ENCODE results near the gene PDZD7. TPM values are rescaled to one million over a fixed set of nuclear protein-coding genes. Genes with fewer than 3 reads are reported as not detected.

The PDZD7 gene
- total and polyA plus RNA-seq, 4 donors, result 0.06 to 0.09 (median 0.07) TPM; not detected in 1

DNA sequence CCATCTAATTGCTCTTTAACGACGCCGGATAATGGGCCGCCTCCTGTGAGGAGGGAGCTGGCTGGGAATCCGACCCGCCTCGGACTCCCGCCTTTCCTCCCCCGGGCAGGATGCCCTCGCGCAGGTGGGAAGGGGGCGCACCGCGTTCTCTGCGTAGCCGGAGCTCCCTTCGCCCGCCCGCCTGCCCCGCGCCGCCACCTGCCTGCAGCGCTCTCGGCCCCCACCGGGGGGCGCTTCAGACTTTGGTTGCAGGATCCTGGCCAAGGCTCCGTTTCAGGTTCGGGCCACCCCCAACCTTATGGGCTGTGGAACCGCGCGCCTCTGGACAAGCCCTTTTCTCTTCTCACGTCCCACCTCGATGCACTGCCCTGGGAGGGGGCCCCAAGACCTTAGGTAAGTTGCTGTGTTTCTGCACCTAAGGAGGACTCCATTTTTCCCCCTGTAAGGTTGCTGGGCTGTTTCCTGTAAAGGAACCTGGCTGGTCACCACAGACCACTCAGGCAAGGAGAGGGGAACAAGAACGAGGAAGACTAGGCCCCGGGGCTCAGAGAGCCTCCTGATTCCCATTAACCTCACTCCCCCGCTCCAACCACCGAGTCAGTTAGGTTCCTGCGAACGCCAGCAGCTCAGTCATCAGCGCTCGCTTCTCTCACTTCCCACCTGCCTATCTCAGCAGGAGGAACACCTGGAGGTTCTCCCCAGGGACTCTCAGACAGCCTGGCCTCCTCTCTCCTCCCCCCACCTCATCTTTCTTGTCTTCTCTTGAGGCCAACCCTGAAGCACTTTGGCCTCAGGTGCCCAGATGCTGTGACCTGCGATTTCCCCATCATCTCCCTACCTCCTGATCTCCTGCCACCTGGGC lies 19.5 kb upstream of the PDZD7 start:
- H3K27me3 ChIP-seq (ENCODE audit: control insufficient read depth in 4 of 4, insufficient read depth in 4 of 4, low read length in 3 of 4), result peaks cover 0 to 6% (median 2%) of the 10 kb centered on the region in 4 donors
- H3K9ac ChIP-seq (ENCODE audit: low read depth in 1 of 2, low read length in 2 of 2), result no peak overlapping the region
- no peak overlapping the region for H3K4me3 ChIP-seq (ENCODE audit: low read depth in 1 of 3, low read length in 3 of 3)
- H3K36me3 ChIP-seq (ENCODE audit: control insufficient read depth in 4 of 4, insufficient read depth in 3 of 4, low read depth in 1 of 4, low read length in 3 of 4), result no peaks in the 10 kb centered on the region
- peak; percentile 85 for DNase-seq (ENCODE audit: low spot score)
- no peaks in the 10 kb centered on the region for H3K9me3 ChIP-seq (ENCODE audit: control insufficient read depth in 4 of 4, low read length in 3 of 4)
- peaks cover 0 to 11% (median 5%) of the 10 kb centered on the region in 4 donors for H3K4me1 ChIP-seq (ENCODE audit: control insufficient read depth in 4 of 4, insufficient read depth in 4 of 4, low read length in 3 of 4)
- no peak for TF ChIP-seq NR2F2 (IDR thresholded peaks at IDR 0.05)
- TF ChIP-seq HNF4G (IDR thresholded peaks at IDR 0.05), result no peak
- no peak for TF ChIP-seq TAF1 (conservative IDR thresholded peaks at IDR 0.05)
- TF ChIP-seq, protein P1, sequence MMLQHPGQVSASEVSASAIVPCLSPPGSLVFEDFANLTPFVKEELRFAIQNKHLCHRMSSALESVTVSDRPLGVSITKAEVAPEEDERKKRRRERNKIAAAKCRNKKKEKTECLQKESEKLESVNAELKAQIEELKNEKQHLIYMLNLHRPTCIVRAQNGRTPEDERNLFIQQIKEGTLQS (IDR thresholded peaks at IDR 0.05), result no peak
- TF ChIP-seq EGR1 (IDR thresholded peaks at IDR 0.05; ENCODE audit: low read depth in 2 of 2), result no peak
- TF ChIP-seq RAD21 (IDR thresholded peaks at IDR 0.05), result peak; percentile 47 to 75
- TF ChIP-seq, protein P2, sequence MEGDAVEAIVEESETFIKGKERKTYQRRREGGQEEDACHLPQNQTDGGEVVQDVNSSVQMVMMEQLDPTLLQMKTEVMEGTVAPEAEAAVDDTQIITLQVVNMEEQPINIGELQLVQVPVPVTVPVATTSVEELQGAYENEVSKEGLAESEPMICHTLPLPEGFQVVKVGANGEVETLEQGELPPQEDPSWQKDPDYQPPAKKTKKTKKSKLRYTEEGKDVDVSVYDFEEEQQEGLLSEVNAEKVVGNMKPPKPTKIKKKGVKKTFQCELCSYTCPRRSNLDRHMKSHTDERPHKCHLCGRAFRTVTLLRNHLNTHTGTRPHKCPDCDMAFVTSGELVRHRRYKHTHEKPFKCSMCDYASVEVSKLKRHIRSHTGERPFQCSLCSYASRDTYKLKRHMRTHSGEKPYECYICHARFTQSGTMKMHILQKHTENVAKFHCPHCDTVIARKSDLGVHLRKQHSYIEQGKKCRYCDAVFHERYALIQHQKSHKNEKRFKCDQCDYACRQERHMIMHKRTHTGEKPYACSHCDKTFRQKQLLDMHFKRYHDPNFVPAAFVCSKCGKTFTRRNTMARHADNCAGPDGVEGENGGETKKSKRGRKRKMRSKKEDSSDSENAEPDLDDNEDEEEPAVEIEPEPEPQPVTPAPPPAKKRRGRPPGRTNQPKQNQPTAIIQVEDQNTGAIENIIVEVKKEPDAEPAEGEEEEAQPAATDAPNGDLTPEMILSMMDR (IDR thresholded peaks at IDR 0.05; ENCODE audit: low read depth, low read length, missing input control), result peak; percentile 73
- TF ChIP-seq JUND (IDR thresholded peaks at IDR 0.05), result no peak
- no peak for TF ChIP-seq HNF4A (conservative IDR thresholded peaks at IDR 0.05)
- WGBS, result 14% methylated on average over 42 of the region's 42 CpGs
- no peak overlapping the region for H3K27ac ChIP-seq (ENCODE audit: low read depth in 1 of 2, low read length in 2 of 2)

DNA sequence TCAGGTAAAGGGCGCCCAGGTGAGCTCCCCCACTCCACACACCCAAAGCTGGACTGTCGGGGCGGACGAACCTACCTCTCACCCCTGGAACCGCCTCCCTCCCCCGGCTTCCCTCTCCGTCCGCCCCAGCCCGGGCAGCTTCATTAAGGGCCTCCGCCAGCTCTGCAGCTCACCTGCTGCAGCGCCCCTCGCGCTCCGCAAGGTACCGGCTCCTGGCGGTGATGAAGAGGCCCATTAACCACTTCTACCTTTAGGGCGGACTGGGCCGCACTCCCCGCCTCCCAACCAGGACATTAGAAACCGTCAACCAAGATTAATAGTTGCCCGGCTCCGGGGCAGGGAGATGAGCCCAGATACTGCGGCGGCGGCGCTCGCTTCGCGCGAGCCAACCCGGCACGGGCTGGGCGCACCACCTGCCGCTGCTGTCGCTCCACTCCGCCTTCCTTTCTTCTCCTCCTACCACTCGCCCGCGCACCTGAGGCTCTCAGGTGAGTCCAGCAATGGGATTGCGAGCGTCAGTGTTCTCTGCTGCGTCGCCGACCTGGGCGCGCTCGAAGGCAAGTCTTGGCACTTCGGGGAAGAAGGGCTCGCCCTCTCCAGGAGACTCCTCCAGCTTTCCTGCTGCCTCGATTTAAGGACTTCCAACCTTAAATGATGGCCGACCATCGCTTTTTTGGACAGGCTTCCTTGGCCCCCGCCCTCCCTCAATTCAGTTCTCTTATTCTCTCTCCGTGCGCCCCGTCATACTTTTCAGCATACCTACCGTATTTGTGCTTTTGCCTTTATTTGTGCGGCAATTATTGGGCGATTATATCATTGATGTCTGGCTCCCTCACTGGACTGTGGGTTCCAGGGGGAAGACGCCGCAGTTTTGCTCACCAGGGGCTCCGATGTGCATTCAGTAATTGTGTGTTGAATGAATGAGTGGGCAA lies 17.3 kb upstream of the PDZD7 start:
- Histone ChIP-seq H3K36me3 (ENCODE audit: control insufficient read depth in 4 of 4, insufficient read depth in 3 of 4, low read depth in 1 of 4, low read length in 3 of 4) (no peaks in the 10 kb centered on the region), H3K4me1 (ENCODE audit: control insufficient read depth in 4 of 4, insufficient read depth in 4 of 4, low read length in 3 of 4) (peaks cover 0 to 13% (median 8%) of the 10 kb centered on the region in 4 donors), H3K9me3 (ENCODE audit: control insufficient read depth in 4 of 4, low read length in 3 of 4) (no peaks in the 10 kb centered on the region), H3K9ac (ENCODE audit: low read depth in 1 of 2, low read length in 2 of 2) (no peak overlapping the region), H3K27ac (ENCODE audit: low read depth in 1 of 2, low read length in 2 of 2) (no peak overlapping the region), H3K4me3 (ENCODE audit: low read depth in 1 of 3, low read length in 3 of 3) (no peak overlapping the region), H3K27me3 (ENCODE audit: control insufficient read depth in 4 of 4, insufficient read depth in 4 of 4, low read length in 3 of 4) (peaks cover 0 to 6% (median 1%) of the 10 kb centered on the region in 4 donors)
- 15% methylated on average over 62 of the region's 62 CpGs for WGBS
- no peak for DNase-seq (ENCODE audit: low spot score)
- no peak for TF ChIP-seq TAF1 (conservative IDR thresholded peaks at IDR 0.05)
- TF ChIP-seq FOXA2 (IDR thresholded peaks at IDR 0.05), result no peak

DNA sequence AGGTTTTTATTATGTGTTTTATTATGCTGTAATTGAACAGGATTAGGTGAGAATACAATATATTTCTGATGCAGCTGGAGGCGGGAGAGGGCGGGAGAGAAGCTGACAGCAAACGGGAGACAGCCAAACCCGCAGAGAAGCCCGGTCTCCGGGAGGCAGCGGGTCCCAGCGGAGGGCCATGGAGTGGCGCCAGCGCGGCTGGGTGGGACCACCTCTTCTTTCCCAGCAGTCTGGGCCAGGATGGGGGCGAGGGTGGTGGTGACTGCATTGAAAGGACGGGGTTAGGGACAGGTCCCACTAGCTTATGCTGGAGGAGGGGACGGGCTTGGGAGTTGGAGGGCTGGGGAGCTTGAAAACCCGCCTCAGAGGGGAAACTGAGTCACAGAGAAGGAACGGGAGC lies 16.3 kb upstream of the PDZD7 start:
- H3K9ac ChIP-seq (ENCODE audit: low read depth in 1 of 2, low read length in 2 of 2), result no peak overlapping the region
- no peak for DNase-seq (ENCODE audit: low spot score)
- no peak overlapping the region for H3K27ac ChIP-seq (ENCODE audit: low read depth in 1 of 2, low read length in 2 of 2)
- 30% methylated on average over 16 of the region's 16 CpGs for WGBS
- H3K4me1 ChIP-seq (ENCODE audit: control insufficient read depth in 4 of 4, insufficient read depth in 4 of 4, low read length in 3 of 4), result peaks cover 1 to 19% (median 12%) of the 10 kb centered on the region in 4 donors
- H3K36me3 ChIP-seq (ENCODE audit: control insufficient read depth in 4 of 4, insufficient read depth in 3 of 4, low read depth in 1 of 4, low read length in 3 of 4), result no peaks in the 10 kb centered on the region
- peaks cover 0 to 6% (median 1%) of the 10 kb centered on the region in 4 donors for H3K27me3 ChIP-seq (ENCODE audit: control insufficient read depth in 4 of 4, insufficient read depth in 4 of 4, low read length in 3 of 4)
- TF ChIP-seq, protein P1 (IDR thresholded peaks at IDR 0.05), result no peak
- no peak overlapping the region for H3K4me3 ChIP-seq (ENCODE audit: low read depth in 1 of 3, low read length in 3 of 3)
- no peaks in the 10 kb centered on the region for H3K9me3 ChIP-seq (ENCODE audit: control insufficient read depth in 4 of 4, low read length in 3 of 4)
